Measurements from ENCODE around the gene LRRC75A.
A peak's percentile ranks its signal among the peaks of the same experiment; 100 is the strongest.
"Not testable (repeated sequence)": the region's sequence is repeated elsewhere in the genome, so short reads cannot be mapped to it uniquely, and the experiment has no call there.

LRRC75A gene

GRCh38 chr17:16447676-16448075, 44.3 kb downstream of the LRRC75A start:
- no peak for DNase-seq

GRCh38 chr17:16446338-16446983, 45.5 kb downstream of the LRRC75A start:
- no peak for DNase-seq

GRCh38 chr17:16444258-16444886, 47.6 kb downstream of the LRRC75A start:
- no peak for DNase-seq

- DNase-seq = no peak
Observed at GRCh38 chr17:16443511-16444257, 48.3 kb downstream of the LRRC75A start.

GRCh38 chr17:16442594-16443510, 49.1 kb downstream of the LRRC75A start:
- no peak for DNase-seq

- DNase-seq = no peak
Observed at GRCh38 chr17:16442141-16442540, 49.9 kb downstream of the LRRC75A start.

GRCh38 chr17:16440901-16441629, 50.9 kb downstream of the LRRC75A start:
- no peak for DNase-seq

- DNase-seq = not testable (repeated sequence)
Observed at GRCh38 chr17:16440354-16440753, 51.6 kb downstream of the LRRC75A start.

- DNase-seq = peak in 2 of 5 experiments; percentile 57 to 80
Observed at GRCh38 chr17:16439811-16440351, 52.1 kb downstream of the LRRC75A start.

GRCh38 chr17:16439303-16439791, 52.6 kb downstream of the LRRC75A start:
- peak in 2 of 5 experiments; percentile 39 to 67 for DNase-seq

GRCh38 chr17:16438557-16439302, 53.3 kb downstream of the LRRC75A start:
- DNase-seq = peak; percentile 79 to 99 (median 91)

GRCh38 chr17:16438173-16438556, 53.8 kb downstream of the LRRC75A start:
- no peak for DNase-seq

GRCh38 chr17:16437083-16437482, 54.9 kb downstream of the LRRC75A start:
- no peak for DNase-seq

GRCh38 chr17:16435925-16436886, 55.8 kb downstream of the LRRC75A start:
- no peak for DNase-seq

GRCh38 chr17:16434662-16435061, 57.3 kb downstream of the LRRC75A start:
- DNase-seq = no peak

- no peak for DNase-seq
Observed at GRCh38 chr17:16433514-16433913, 58.5 kb downstream of the LRRC75A start.

- no peak for DNase-seq
Observed at GRCh38 chr17:16432017-16432416, 60.0 kb downstream of the LRRC75A start.

- no peak for DNase-seq
Observed at GRCh38 chr17:16430650-16431049, 61.3 kb downstream of the LRRC75A start.

- DNase-seq = no peak
Observed at GRCh38 chr17:16429083-16429482, 62.9 kb downstream of the LRRC75A start.

All from T-helper 2 cell (primary cell).